ENCODE measurements around the gene CPTP.

CPTP gene

DNA sequence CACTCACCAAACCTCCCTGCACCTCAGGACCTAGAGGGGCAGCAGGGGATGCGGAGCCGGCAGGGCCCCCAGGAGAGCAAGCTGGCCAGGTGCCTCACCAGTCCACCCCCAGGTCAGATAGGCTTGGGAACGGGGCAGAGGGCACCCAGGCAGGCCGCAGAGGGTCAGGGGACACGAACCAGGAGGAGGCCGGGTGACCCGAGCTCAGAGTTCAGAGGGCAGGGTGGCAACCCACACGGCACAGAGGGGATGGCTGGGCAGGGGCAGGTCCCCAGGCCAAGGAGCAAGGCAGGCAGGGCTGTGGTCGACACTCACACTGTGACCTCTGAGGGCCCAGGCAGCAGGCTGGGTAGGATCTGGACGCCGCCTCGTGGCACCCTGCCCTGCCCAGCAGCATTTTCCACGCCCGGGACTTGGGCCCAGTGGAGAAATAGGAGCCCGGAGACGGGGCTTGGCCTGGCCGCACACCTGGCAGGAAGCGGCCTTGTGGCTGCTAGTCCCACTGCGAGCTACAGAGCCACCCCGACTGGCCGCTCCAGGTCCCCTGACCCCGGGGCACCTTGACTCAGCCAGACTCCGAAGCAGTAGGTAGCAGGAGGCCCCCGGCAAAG is 19.3 kb downstream of the CPTP start:
- TF ChIP-seq, protein P1, sequence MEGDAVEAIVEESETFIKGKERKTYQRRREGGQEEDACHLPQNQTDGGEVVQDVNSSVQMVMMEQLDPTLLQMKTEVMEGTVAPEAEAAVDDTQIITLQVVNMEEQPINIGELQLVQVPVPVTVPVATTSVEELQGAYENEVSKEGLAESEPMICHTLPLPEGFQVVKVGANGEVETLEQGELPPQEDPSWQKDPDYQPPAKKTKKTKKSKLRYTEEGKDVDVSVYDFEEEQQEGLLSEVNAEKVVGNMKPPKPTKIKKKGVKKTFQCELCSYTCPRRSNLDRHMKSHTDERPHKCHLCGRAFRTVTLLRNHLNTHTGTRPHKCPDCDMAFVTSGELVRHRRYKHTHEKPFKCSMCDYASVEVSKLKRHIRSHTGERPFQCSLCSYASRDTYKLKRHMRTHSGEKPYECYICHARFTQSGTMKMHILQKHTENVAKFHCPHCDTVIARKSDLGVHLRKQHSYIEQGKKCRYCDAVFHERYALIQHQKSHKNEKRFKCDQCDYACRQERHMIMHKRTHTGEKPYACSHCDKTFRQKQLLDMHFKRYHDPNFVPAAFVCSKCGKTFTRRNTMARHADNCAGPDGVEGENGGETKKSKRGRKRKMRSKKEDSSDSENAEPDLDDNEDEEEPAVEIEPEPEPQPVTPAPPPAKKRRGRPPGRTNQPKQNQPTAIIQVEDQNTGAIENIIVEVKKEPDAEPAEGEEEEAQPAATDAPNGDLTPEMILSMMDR (IDR thresholded peaks at IDR 0.05; ENCODE audit: borderline replicate concordance, insufficient read depth, low read depth, low read length): no peak
- no peak overlapping the region for H3K4me3 ChIP-seq (ENCODE audit: low read depth, low read length)

DNA sequence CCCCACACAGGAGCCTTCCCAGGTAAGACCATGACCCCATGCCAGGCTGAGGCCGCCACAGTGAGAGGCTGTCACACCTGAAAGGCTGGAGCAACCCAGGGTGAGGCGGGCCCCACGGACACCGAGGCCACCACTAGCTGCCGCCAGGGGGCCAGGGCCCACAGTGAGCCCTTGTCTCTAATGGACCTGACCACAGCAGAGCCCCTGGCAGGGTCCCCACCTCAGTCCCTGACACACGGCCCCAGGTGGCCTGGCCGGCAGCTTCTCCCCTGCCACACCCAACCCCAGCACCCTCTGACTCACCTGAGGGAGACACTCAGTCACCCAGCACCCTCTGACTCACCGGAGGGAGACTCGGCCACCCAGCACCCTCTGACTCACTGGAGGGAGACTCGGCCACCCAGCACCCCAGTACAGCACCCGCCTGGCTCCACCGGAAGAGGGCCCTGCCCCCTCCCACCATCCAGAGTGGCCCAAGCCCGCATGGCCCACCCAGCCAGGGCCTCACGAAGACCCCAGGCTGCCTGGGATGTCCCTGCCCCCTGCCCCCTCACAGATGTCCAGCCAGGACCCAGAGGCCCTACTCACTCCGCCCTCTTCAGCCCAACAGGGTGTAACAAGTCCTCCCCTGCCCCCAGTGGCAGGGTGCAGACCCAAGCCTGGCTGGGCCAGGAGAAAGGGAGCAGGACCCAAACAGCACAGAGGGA is 20.2 kb downstream of the CPTP start:
- TF ChIP-seq, protein P1 (IDR thresholded peaks at IDR 0.05; ENCODE audit: borderline replicate concordance, insufficient read depth, low read depth, low read length): peak; percentile 17; the same call in 1 of the 2 replicates

DNA sequence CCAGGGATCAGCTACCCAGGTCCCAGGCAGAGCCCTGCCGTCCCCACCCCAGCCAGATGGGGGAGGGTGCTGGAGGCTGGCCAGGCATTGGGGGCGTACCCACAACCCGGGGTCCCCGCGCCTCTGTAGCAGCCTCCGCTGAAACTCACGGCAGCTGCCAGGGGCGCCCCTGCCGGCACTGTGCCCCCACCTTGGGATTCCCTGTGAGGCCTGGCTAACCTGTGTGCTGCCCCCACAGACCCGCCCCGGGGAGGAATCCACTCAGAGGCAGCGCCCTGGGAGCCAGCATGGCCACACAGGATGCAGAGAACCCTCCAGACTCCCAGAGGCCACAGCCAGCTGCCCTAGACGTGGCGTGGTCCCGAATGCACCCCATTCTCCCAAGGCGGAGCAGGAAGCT is 20.8 kb downstream of the CPTP start:
- TF ChIP-seq, protein P1 (IDR thresholded peaks at IDR 0.05; ENCODE audit: borderline replicate concordance, insufficient read depth, low read depth, low read length): no peak
- H3K4me3 ChIP-seq (ENCODE audit: low read depth, low read length): no peak overlapping the region

More for the DNA sequence above, 20.2 kb downstream of the CPTP start:
- no peak overlapping the region for H3K4me3 ChIP-seq (ENCODE audit: low read depth, low read length)

DNA sequence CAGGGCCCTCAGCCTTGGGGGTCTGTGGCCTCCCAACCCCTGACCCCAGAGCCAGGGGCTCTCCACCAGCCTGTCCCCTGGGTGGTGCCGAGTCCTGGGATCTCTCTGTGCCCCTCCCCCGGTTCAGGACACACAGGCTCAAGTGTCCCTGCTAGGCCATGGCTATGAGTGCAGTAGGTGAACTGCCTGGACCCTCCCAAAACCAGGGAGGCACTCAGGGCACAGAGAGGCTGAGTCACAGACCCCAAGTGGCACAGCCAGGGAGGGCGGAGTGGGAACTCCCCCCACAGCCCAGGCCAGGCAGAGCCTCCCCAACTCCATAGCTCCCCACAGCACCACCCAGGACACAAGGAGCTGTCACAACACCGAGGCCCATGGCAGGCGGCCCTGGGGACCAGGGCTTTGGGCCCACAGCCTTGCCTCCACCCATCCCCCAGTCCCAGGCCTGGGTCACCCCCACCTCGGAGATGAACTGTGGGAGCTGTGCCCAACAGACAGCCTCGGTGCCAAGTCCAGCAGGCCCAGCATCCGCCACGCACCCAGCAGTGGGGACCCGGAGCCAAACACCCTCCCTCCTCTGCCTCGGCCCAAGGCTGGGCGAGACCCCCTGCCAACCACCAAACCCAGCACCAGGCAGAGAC is 21.4 kb downstream of the CPTP start:
- TF ChIP-seq, protein P1 (IDR thresholded peaks at IDR 0.05; ENCODE audit: borderline replicate concordance, insufficient read depth, low read depth, low read length): no peak
- no peak overlapping the region for H3K4me3 ChIP-seq (ENCODE audit: low read depth, low read length)

DNA sequence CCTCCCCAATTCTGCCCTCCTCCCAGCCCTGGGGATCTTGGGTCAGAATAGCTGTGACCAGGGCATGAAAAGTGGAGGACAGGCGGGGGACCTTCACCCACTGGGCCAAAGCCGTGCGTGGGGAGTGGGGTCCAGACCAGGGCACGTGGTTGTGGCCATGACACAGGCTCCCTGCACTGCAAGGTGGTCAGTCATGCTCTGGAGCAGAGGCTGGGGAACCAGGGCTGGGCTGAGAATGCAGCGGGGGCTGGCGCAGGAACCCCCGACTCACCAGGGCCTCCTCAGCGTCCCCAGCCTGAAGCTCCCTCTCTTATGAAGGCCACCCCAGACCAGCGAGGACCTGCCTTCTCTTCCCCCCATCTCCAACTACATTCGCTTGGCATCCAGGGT is 21.9 kb downstream of the CPTP start:
- no peak overlapping the region for H3K4me3 ChIP-seq (ENCODE audit: low read depth, low read length)
- TF ChIP-seq, protein P1 (IDR thresholded peaks at IDR 0.05; ENCODE audit: borderline replicate concordance, insufficient read depth, low read depth, low read length): no peak

DNA sequence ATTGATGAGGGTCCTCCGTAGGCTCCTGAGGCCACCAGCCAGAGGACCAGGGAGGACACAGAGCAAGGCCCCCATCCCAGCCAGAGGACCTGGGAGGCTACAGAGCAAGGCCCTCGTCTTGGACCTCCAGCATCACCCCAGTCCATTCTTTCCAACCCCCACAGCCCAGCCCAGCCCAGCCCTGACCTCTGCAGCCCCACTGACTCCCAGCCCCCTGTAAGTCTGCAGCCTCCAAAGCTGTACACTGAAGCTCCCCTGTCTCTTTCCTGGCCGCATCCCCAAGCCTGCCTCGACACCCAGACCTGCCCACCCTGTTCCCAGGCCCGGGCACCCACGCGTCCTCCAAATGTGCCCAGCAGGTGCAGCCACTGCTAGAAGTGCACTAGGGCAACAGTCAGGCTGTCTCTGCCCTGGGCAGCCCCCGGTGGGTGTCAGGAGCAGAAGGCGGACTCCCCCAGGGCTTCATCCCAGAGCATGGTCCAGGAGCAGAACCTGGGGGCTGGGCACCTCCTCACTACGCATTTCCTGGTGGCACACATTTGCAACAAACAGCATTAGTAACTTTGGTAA is 22.5 kb downstream of the CPTP start:
- no peak overlapping the region for H3K4me3 ChIP-seq (ENCODE audit: low read depth, low read length)
- TF ChIP-seq, protein P1 (IDR thresholded peaks at IDR 0.05; ENCODE audit: borderline replicate concordance, insufficient read depth, low read depth, low read length): no peak
